GM18519 (cell line): Measurements from ENCODE around the gene CENPH.
"Not testable (repeated sequence)": the region's sequence is repeated elsewhere in the genome, so short reads cannot be mapped to it uniquely, and the experiment has no call there.

ENCODE experiments used
- ATAC-seq: cut with Tn5 transposase; IDR thresholded peaks from one replicate; pipeline ENCODE4 v1.9.1; 2021; ENCODE audit warnings: mild to moderate bottlenecking, moderate library complexity; ENCODE audit not compliant: unreplicated experiment, low FRiP score

The CENPH gene

GRCh38 chr5:69206528-69207190 lies 17.3 kb downstream of the CENPH start:
- no peak for ATAC-seq

- no peak for ATAC-seq
These were observed 20.2 kb downstream of the CENPH start for GRCh38 chr5:69209602-69210001.

- ATAC-seq, result no peak
These were observed 21.8 kb downstream of the CENPH start for GRCh38 chr5:69211200-69211599.

- no peak for ATAC-seq
These were observed 22.6 kb downstream of the CENPH start for GRCh38 chr5:69212022-69212421.

GRCh38 chr5:69213513-69214215 lies 24.3 kb downstream of the CENPH start:
- ATAC-seq, result no peak

GRCh38 chr5:69217151-69217511 lies 27.7 kb downstream of the CENPH start:
- ATAC-seq, result no peak

- peak; percentile 79 for ATAC-seq
These were observed 28.5 kb downstream of the CENPH start for GRCh38 chr5:69217548-69218526.

- ATAC-seq, result no peak
These were observed 30.6 kb downstream of the CENPH start for GRCh38 chr5:69219939-69220338.

- ATAC-seq, result not testable (repeated sequence)
These were observed 31.0 kb downstream of the CENPH start for GRCh38 chr5:69220371-69220770.

- ATAC-seq, result not testable (repeated sequence)
These were observed 31.4 kb downstream of the CENPH start for GRCh38 chr5:69220833-69221232.

- ATAC-seq, result no peak
These were observed 35.1 kb downstream of the CENPH start for GRCh38 chr5:69224520-69224919.

- no peak for ATAC-seq
These were observed 36.5 kb downstream of the CENPH start for GRCh38 chr5:69225860-69226259.

- no peak for ATAC-seq
These were observed 40.8 kb downstream of the CENPH start for GRCh38 chr5:69230181-69230580.

GRCh38 chr5:69231281-69231680 lies 41.9 kb downstream of the CENPH start:
- ATAC-seq, result no peak

GRCh38 chr5:69231851-69232250 lies 42.5 kb downstream of the CENPH start:
- no peak for ATAC-seq

GRCh38 chr5:69234457-69235268 lies 45.3 kb downstream of the CENPH start, which contains the start of gene CDK7:
TSS of gene CDK7 (plus strand) at chr5:69234886. CDS start at chr5:69234976, 90 bp downstream.
- peak; percentile 91 for ATAC-seq

GRCh38 chr5:69236733-69237132 lies 47.4 kb downstream of the CENPH start:
- ATAC-seq, result not testable (repeated sequence)

- no peak for ATAC-seq
These were observed 48.5 kb downstream of the CENPH start for GRCh38 chr5:69237877-69238276.

- no peak for ATAC-seq
These were observed 49.4 kb downstream of the CENPH start for GRCh38 chr5:69238760-69239251.
